ENCODE data around the gene ZFP91.

The ZFP91 gene

GRCh38 chr11:58591659-58592058, 12.8 kb downstream of the ZFP91 start:
- no peak for DNase-seq

GRCh38 chr11:58592760-58593472, 14.1 kb downstream of the ZFP91 start:
- DNase-seq: no peak

DNA sequence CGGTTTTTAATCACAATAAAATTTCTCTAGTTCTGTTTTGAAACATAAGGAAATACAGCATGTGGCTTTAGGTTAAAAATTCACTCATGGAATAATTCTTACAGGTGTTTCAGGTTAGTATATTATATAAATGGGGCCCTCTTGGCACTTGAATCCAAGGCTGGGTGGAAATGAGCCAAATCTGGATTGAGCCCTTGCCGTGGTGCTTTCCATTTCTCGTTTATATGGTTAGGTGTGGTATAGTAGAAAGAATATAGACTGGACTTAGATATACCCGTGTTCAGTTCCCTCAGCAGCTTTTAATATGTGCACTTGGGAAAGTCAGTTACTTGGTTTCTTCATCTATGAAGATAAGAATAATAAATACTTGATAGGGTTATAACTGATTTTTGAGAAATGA, 16.0 kb downstream of the ZFP91 start:
- no peak for DNase-seq

DNA sequence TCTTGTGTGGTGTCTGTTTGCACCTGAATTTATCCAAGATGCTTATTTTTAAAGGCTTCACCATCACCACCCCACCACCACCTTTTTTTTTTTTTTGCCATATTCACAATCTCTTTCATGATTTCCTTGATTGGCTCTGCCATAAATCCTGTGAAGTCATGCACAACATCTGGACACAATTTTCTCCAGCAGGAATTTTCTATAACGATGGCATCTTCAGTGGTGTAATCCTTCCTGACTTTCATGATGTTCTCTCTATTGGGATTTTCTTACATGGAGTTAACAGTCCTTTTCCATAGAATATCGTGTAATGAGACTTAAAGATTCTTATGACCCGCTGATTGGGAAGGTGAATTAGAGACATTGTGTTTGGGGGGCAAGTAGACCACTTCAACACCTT, 17.8 kb downstream of the ZFP91 start:
- no peak for DNase-seq

GRCh38 chr11:58597486-58598144, 18.8 kb downstream of the ZFP91 start:
- no peak for DNase-seq

GRCh38 chr11:58600510-58600909, 21.6 kb downstream of the ZFP91 start:
- no peak for DNase-seq

- DNase-seq: no peak
Observed at GRCh38 chr11:58606930-58607714, 28.3 kb downstream of the ZFP91 start.

DNA sequence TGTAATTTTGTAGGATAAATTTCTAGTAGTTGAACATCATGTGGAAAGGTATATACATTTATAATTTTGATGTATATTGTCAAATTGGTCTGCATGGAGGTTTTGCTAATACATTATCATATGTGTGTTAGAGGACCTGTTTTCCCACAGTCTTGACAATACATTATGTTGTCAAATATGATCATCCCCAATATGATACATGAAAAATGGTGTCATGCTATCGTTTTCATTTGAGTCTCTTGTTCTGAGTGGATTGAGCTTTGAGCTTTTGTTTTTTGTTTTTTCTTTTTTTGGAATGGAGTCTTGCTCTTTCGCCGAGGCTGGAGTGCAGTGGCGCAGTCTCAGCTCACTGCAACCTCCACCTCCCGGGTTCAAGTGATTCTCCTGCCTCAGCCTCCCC, 29.5 kb downstream of the ZFP91 start:
- no peak for DNase-seq

- no peak for DNase-seq
Observed at GRCh38 chr11:58609723-58610122, 30.9 kb downstream of the ZFP91 start.

DNA sequence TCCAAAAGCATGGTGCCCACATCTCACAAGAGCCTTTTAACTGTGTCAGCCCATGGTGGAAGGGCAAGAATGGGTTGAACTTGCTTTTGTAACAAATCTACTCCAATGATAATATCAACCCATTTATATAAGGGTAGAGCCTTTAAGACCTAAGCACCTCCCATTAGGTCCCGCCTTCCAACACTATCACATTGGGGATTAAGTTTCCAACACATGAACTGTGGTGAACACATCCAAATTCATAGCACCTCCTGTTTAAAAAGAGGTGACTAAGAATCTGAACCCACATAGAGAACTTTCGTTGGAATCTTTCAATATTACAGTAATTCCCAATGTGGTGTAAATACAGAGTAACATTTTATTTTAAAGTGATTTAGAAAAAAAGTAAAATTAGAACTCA, 34.4 kb downstream of the ZFP91 start:
- no peak for DNase-seq

DNA sequence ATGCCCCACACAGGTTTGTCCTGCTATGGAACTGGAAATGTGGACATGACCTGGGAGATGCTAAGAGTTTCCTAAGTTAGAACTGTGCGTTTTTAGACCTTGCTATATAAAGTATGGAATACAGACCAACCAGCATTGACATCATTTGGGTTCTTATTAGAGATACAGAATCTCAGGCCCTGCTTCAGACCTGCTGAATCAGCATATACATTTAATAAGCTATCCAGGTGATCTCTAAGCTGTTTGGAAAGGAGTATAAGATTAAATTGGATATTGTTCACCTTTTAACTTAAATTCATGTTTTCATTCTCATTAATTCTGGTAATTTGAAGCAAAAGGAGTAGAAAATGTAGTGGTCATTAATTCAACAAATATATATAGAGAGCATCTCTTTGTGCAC, 36.7 kb downstream of the ZFP91 start:
- DNase-seq: no peak

DNA sequence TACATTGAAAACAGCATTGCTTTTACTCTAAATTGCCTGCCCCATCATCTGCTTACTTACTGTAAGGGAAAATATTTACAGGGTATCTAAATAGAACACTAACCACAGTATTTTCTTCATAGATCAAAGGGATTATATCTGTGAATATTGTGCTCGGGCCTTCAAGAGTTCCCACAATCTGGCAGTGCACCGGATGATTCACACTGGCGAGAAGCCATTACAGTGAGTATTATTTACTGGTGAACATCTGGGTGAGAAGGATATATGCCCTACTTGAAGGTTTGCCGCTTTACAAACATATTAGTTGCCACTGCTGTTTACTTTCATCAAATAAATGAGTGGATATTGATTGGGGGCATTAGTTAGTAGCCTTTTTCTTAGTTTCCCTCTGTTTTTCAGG, 37.7 kb downstream of the ZFP91 start:
- DNase-seq: no peak

- DNase-seq: no peak
Observed at GRCh38 chr11:58617976-58618557, 39.2 kb downstream of the ZFP91 start.

GRCh38 chr11:58621586-58622262, 42.9 kb downstream of the ZFP91 start:
- no peak for DNase-seq

DNA sequence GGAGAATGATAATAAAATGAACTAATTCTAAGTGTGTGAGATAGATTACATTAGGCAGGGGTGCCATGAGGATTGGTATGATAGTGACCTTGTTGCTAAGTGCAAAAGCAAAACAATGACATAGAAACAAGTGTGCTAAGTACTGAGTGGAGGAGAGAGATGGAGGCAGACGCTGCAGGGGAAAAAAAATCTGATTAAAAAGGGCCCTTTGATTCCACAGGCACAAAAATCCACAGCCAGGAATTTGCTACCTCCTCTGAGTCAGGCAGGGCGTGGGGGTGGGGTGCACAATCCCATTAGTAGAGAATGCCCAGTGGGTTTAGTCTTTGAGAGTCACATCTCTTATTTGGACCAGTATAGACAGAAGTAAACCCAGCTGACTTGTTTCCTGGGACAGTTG, 43.5 kb downstream of the ZFP91 start, which contains the start of gene CNTF:
Gene CNTF, plus strand, starts transcription at position 322 of the 400 bp plus-strand sequence. CDS start 88 bp downstream, outside the sequence.
- DNase-seq: no peak

DNA sequence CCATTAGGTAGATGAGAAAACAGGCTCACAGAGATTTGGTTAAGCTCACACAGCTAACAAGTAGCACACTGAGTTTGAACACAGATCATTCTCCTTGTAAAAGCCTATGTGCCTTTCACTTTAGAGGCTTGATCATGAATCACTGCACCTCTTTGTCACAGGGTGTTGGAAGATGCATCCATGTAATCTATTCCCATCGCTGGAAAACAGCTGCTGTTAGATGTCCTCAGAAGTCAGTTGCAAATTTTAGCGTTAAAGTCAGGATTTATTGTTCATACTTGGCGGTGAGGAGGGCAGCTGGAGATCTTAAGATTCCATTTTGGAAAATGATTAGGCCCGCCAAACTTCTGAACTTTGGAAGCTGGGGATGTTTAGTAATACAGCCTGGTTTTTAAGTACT, 46.2 kb downstream of the ZFP91 start:
- no peak for DNase-seq

DNA sequence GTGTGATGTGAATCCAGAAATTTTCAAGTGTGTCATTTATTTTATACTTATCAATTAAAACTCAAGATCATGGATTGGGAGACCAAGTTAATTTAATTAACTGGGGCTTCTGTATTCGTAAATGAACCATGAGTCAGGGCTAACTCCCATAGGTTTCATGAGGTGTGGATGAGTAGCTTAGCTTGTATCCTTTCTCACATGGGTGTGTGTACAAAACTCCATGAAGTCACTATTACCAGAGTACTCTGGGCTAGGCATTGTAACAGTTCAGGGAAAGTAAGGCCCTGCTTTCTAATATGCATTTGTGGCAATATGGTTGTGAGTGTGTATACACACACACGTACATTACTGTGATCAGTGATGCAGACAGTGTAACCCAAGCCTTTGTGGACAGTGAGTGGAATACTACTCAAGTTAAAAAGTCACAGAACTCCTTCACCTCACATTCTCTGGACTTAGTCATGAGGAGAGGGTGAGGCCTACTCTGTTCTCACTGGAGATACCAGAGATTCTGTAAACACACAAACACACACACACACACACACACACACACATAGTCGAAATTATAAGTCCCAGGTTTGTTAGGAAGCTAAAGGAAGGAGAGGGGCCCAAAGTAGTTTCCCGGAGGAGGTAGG, 47.1 kb downstream of the ZFP91 start:
- DNase-seq: no peak

DNA sequence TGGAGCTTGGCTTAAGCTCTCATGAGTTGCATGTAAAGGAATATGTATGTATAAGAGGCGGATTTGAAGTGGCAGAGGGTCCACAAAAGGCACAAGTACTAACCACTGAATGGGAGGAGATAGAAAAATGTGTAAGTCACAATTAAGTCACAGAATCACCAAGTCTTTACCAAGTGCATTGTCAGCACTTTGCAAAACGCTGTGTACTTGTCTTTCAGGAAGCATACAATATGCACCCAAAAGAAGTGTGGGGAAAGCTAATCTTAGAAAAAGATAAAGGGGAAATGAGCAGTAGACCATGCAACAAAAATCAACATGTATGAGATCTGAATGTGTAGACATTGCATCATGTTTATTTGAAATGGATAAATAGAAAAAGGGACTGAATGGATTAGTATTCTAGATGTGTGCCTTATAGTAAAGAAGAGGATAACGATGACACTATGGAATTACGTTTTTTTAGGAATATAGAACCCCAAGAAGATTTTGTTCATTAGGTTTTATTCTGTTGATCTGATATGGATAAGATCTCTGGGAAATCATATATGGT, 48.1 kb downstream of the ZFP91 start:
- DNase-seq: peak; percentile 57

- no peak for DNase-seq
Observed at GRCh38 chr11:58628446-58628845, 49.6 kb downstream of the ZFP91 start.

DNA sequence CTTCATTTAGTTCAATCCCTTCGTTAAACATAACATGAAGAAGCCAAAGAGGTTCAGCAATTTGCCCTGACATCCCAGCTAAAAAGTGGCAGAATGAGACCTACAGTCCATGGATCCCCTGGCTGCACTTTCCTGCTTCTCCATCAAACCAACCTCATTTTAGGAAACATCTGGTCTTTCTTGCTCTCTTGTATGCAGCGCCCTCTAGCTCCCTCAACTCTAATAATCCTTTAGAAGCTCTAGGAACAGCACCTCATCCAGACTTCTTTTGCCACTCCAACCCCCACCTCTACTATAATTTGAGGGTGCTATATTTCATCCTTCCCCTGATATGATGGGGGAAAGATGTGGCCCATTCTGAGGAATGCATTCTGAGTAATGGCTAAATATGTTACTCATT, 51.0 kb downstream of the ZFP91 start:
- peak; percentile 61 for DNase-seq

DNA sequence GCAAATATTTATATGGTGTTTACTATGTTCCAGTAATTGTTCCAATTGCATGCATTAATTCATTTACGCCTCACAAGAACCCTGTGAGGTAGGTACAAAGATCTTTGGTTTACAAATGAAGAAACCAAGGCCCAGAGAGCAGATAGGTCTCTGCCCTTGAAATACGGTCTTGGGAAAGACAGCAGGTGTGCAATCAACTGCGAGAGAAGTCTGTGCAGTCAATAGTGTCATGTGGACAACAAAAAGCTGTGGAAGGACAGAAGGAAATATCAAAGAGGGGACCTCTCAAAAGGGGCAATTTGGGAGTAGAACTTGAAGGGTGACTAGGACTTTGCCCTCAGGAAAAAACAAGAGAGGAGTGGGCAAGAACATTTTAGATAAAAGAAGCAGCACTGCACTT, 52.5 kb downstream of the ZFP91 start:
- no peak for DNase-seq

DNA sequence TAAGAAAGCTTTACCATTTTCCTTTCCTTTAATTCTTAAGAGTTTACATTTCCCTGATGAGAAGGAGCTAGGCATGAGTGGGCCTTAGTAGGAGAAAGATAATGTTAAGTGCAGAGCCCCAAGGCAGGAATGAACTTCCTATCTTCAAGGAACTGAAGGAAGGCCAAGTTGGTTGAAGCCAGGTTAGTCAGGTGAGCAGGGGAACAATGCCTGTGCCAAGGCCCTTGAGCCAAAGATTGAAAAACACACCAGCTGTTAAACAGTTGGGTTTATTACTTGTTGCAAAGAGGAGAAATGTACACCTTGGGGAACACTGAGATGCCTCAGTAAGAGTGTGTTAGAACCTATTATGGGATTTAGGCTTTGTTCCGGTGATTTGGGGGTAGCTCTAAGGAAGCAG, 53.6 kb downstream of the ZFP91 start:
- DNase-seq: no peak

All from RPMI8226 (cell line).